ENCODE data around the gene RXRA.

GRCh38 chr9:134439368-134439784, 113.1 kb downstream of the RXRA start:
- TF ChIP-seq ZNF274 (IDR thresholded peaks at IDR 0.05; ENCODE audit: low read depth, low read length) (no peak), SUZ12 (IDR thresholded peaks at IDR 0.05; ENCODE audit: extremely low read depth, insufficient read depth, insufficient read length) (no peak)
